Measurements from ENCODE around the gene NECAP2. TPM values are rescaled to one million over a fixed set of nuclear protein-coding genes. Genes with fewer than 3 reads are reported as not detected.

Gene NECAP2
- total RNA-seq, 2 experiments from 2014 or later, result 110 to 111 TPM

GRCh38 chr1:16409536-16410152 is 30.9 kb upstream of the NECAP2 start:
- DNase-seq, result no peak
- POLR2A ChIA-PET, result no interaction called here
- Mint-ChIP-seq H3K9me3 (no peaks in the 10 kb centered on the region), H3K27me3 (peaks cover 2% of the 10 kb centered on the region), H3K36me3 (no peaks in the 10 kb centered on the region), H3K27ac (no peak overlapping the region), H3K4me1 (peaks cover 1% of the 10 kb centered on the region), H3K4me3 (no peak overlapping the region)
- ATAC-seq (ENCODE audit: low read depth), result no peak

DNA sequence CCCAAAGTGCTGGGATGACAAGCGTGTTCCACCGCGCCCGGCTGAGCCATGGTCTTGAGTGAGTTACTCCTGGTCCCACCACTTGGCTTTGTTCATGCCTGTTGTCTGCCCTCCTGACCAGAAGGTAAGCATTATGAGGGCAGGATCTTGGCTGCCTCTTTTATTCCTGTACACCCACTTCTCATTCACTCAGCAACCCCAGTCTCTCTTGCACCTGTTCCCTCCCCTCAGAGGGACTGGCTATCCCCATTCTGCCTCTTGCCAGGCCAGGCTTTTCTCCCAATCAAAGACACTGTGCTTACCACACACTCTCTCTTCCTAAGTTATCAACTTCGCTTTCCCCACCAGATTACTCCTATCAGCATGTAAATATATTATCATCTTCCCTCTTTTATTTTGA is 29.7 kb upstream of the NECAP2 start:
- Mint-ChIP-seq H3K4me3 (no peak overlapping the region), H3K36me3 (no peaks in the 10 kb centered on the region), H3K27ac (no peak overlapping the region), H3K4me1 (no peaks in the 10 kb centered on the region), H3K27me3 (peaks cover 2% of the 10 kb centered on the region), H3K9me3 (no peaks in the 10 kb centered on the region)
- POLR2A ChIA-PET, result no interaction called here
- ATAC-seq (ENCODE audit: low read depth) (no peak), DNase-seq (no peak)

- no peak overlapping the region for H3K27ac Mint-ChIP-seq
- no peak overlapping the region for H3K4me3 Mint-ChIP-seq
- no peaks in the 10 kb centered on the region for H3K9me3 Mint-ChIP-seq
- peaks cover 3% of the 10 kb centered on the region for H3K4me1 Mint-ChIP-seq
- ATAC-seq (ENCODE audit: low read depth) (no peak), DNase-seq (no peak)
- POLR2A ChIA-PET, result no interaction called here
- H3K27me3 Mint-ChIP-seq, result peaks cover 6% of the 10 kb centered on the region
- no peaks in the 10 kb centered on the region for H3K36me3 Mint-ChIP-seq
These were observed 27.3 kb upstream of the NECAP2 start for GRCh38 chr1:16413191-16413590.

DNA sequence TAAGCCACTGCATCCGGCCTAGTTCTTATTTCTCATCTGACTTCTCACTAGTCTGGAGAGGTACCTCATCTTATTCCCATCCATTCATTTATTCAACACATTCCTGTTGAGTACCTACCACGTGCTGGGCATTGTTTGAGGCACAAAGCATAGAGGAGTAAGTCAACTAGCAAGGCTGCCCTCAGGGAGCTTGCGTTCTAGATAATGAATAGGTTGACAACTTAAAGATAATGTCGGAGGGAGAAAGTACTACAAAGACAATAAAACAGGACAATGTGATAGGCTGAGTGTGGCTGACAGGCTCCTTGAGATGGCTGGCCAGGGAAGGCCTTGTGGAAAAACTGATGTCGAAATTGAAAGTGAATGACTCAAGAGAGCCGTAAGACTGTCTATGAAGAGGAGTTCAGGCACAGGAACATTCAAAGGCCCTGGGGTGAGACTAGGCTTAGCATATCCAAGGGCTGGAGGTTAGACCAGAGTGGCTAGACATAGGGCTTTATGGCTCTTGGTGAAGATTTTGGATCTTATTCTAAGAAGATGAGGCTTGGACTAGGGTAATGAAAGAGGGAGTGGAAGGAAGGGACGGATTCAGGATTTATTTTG is 21.6 kb upstream of the NECAP2 start:
- ATAC-seq (ENCODE audit: low read depth) (no peak), DNase-seq (no peak)
- Mint-ChIP-seq H3K9me3 (no peaks in the 10 kb centered on the region), H3K27ac (peak overlapping the region; percentile 63), H3K4me1 (peaks cover 28% of the 10 kb centered on the region), H3K36me3 (no peaks in the 10 kb centered on the region), H3K4me3 (no peak overlapping the region), H3K27me3 (peaks cover 4% of the 10 kb centered on the region)
- POLR2A ChIA-PET, result interaction anchor here (1.0 kb wide), 1 partner anchor 11 kb away, joined by 3 read pairs; no protein-coding TSS in a partner anchor

DNA sequence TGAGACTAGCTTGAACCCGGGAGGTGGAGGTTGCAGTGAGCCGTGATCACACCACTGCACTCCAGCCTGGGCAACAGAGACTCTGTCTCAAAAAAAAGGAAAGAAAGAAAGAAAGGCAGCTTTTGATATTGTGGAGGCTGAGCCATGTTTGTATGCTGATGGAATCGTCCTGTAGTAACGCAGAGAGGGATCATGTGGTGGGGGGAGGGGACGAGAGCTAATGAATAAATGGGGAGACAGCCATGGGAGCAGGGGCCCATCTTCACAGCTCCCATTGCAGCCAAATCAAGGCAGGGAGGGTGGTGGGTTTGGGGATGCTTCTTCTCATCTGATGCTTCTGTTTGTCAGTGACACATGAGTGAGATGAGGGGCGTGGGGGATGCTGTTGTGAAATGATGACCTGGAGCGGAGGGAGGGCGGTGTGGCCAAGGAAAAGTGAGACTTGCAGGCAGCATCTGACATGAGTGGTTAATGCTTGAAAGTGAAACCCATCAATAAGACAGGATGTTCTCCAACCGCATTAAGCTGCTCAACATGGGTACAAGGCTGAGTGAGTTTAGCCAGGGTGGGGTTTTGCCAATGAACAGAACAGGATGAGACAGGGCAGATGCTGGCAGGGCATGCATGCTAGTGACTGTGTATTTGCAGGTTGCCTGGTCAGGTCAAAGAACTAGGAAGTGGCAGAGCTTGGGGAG is 20.0 kb upstream of the NECAP2 start:
- peak overlapping the region; percentile 68 for H3K4me3 Mint-ChIP-seq
- DNase-seq (peak; percentile 69), ATAC-seq (ENCODE audit: low read depth) (peak; percentile 97)
- peaks cover 4% of the 10 kb centered on the region for H3K27me3 Mint-ChIP-seq
- peak overlapping the region; percentile 94 for H3K27ac Mint-ChIP-seq
- no peaks in the 10 kb centered on the region for H3K9me3 Mint-ChIP-seq
- POLR2A ChIA-PET, result interaction anchor here (0.6 to 4.0 kb wide), 11 partner anchors 15 to 93 kb away, joined by 3 to 28 read pairs (median 7); partner anchors contain the start of genes FBXO42, NECAP2 and SZRD1
- H3K4me1 Mint-ChIP-seq, result peaks cover 28% of the 10 kb centered on the region
- H3K36me3 Mint-ChIP-seq, result no peaks in the 10 kb centered on the region

GRCh38 chr1:16421201-16421600 is 19.3 kb upstream of the NECAP2 start:
- H3K9me3 Mint-ChIP-seq, result no peaks in the 10 kb centered on the region
- peak overlapping the region; percentile 94 for H3K27ac Mint-ChIP-seq
- H3K4me1 Mint-ChIP-seq, result peaks cover 28% of the 10 kb centered on the region
- DNase-seq (no peak), ATAC-seq (ENCODE audit: low read depth) (peak; percentile 41)
- peak overlapping the region; percentile 68 for H3K4me3 Mint-ChIP-seq
- POLR2A ChIA-PET, result interaction anchor here (1.2 to 4.0 kb wide), 9 partner anchors 16 to 92 kb away, joined by 3 to 28 read pairs (median 7); partner anchors contain the start of genes FBXO42, NECAP2 and SZRD1
- H3K27me3 Mint-ChIP-seq, result peaks cover 3% of the 10 kb centered on the region
- no peaks in the 10 kb centered on the region for H3K36me3 Mint-ChIP-seq

DNA sequence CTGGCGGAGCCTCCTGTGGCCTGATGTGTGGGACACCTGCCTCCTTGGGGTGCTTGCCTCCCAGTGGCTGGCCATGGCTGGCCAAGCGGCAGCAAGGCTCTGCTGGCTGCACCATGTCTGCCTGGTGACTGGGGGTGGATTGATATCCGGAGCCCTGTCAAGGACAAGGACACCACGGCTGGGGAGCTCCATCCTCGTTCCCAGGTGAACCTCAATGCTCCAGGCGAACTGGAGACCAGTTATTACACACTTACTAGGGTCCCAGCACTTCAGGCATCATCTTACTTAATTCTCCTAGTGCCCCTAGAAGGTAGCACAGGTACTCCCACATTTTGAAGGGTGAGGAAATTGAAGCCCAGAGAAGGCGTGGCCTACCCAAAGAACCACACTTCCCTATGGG is 18.5 kb upstream of the NECAP2 start:
- peak overlapping the region; percentile 94 for H3K27ac Mint-ChIP-seq
- no peaks in the 10 kb centered on the region for H3K27me3 Mint-ChIP-seq
- no peaks in the 10 kb centered on the region for H3K9me3 Mint-ChIP-seq
- no peaks in the 10 kb centered on the region for H3K36me3 Mint-ChIP-seq
- no peak for ATAC-seq (ENCODE audit: low read depth)
- H3K4me1 Mint-ChIP-seq, result peaks cover 28% of the 10 kb centered on the region
- POLR2A ChIA-PET, result interaction anchor here (1.9 to 4.0 kb wide), 2 partner anchors 18 to 92 kb away, joined by 5 to 28 read pairs; partner anchors contain the start of gene NECAP2
- DNase-seq, result no peak
- no peak overlapping the region for H3K4me3 Mint-ChIP-seq

DNA sequence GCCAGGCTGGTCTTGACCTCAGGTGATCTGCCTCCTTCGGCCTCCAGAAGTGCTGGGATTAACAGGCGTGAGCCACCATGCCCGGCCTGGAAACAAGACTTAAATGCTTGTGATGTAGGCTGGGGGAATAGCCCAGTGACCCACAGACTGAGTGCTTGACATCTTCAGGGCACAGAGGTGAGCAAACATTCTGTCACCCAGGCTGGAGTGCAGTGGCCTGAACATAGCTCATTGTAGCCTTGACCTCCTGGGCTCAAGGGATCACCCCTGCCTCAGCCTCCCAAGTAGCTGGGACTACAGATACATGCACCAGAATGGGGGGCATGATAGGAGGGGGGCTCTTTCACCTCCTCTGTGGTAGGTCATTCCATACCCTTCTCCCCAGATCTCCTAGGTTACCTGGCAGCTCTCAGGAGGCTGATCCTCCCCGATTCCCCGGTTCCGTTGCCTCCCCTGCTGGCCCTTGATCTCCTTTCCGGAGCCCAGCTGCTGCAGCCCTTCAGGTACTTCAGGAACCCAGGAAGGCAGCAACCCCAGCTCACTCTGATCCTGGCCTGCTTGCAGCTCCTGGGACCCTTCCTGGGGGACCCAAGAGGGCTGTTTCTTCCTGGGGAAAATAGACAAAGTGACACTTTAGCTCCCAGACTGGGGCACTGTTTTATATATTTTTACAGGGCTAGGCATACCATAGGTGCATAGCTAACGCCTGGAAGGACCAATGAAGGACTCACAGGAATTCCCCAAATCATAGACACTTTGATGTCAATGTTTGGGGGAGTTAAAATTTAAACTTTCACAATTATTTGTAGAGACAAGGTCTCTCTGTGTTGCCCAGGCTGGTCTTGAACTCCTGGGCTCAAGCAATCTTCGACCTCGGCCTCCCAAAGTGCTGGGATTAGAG is 15.1 kb upstream of the NECAP2 start:
- Mint-ChIP-seq H3K36me3 (no peaks in the 10 kb centered on the region), H3K4me1 (peaks cover 14% of the 10 kb centered on the region), H3K27me3 (no peaks in the 10 kb centered on the region), H3K4me3 (no peak overlapping the region), H3K27ac (no peak overlapping the region), H3K9me3 (no peaks in the 10 kb centered on the region)
- DNase-seq (no peak), ATAC-seq (ENCODE audit: low read depth) (no peak)
- POLR2A ChIA-PET, result interaction anchor here (1.1 to 3.2 kb wide), 4 partner anchors 8 to 73 kb away, joined by 3 to 11 read pairs (median 8); partner anchors contain the start of genes FBXO42, NECAP2 and SZRD1

- ATAC-seq (ENCODE audit: low read depth) (no peak), DNase-seq (no peak)
- Mint-ChIP-seq H3K4me1 (no peaks in the 10 kb centered on the region), H3K36me3 (no peaks in the 10 kb centered on the region), H3K27me3 (peaks cover 4% of the 10 kb centered on the region), H3K27ac (no peak overlapping the region), H3K9me3 (no peaks in the 10 kb centered on the region), H3K4me3 (no peak overlapping the region)
- POLR2A ChIA-PET, result interaction anchor here (1.2 to 1.5 kb wide), 2 partner anchors 10 to 62 kb away, joined by 4 to 5 read pairs; partner anchors contain the start of gene NECAP2
These were observed 9.9 kb upstream of the NECAP2 start for GRCh38 chr1:16430606-16431005.

- Mint-ChIP-seq H3K27me3 (peaks cover 4% of the 10 kb centered on the region), H3K36me3 (no peaks in the 10 kb centered on the region), H3K4me1 (no peaks in the 10 kb centered on the region), H3K27ac (no peak overlapping the region), H3K4me3 (no peak overlapping the region), H3K9me3 (no peaks in the 10 kb centered on the region)
- no peak for DNase-seq
- ATAC-seq (ENCODE audit: low read depth), result no peak
- POLR2A ChIA-PET, result no interaction called here
These were observed 7.5 kb upstream of the NECAP2 start for GRCh38 chr1:16433030-16433429.

- Mint-ChIP-seq H3K27me3 (peaks cover 4% of the 10 kb centered on the region), H3K9me3 (no peaks in the 10 kb centered on the region), H3K36me3 (no peaks in the 10 kb centered on the region), H3K4me3 (no peak overlapping the region), H3K27ac (no peak overlapping the region), H3K4me1 (peaks cover 1% of the 10 kb centered on the region)
- POLR2A ChIA-PET, result interaction anchor here (0.8 kb wide), 1 partner anchor 9 kb away, joined by 3 read pairs; no protein-coding TSS in a partner anchor
- ATAC-seq (ENCODE audit: low read depth) (no peak), DNase-seq (no peak)
These were observed 6.5 kb upstream of the NECAP2 start for GRCh38 chr1:16434007-16434406.

DNA sequence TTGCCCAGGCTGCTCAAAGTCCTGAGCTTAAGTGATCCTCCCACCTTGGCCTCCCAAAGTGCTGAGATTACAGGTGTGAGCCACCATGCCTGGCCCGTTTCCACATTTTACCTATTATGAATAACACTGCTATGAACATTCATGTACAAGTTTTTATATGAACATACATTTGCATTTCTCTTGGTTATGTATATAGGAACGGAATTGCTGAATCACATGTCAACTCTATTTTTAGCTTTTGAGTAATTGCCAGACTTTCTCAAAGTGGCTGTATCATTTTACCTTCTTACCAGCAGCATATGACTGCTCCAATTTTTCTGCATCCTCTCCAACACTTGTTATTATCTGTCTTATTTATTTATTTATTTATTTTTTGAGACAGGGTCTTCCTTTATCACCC is 6.0 kb upstream of the NECAP2 start:
- Mint-ChIP-seq H3K36me3 (no peaks in the 10 kb centered on the region), H3K4me1 (peaks cover 1% of the 10 kb centered on the region), H3K9me3 (no peaks in the 10 kb centered on the region), H3K4me3 (no peak overlapping the region), H3K27ac (no peak overlapping the region), H3K27me3 (peaks cover 4% of the 10 kb centered on the region)
- ATAC-seq (ENCODE audit: low read depth) (no peak), DNase-seq (no peak)
- POLR2A ChIA-PET, result no interaction called here

Measured in activated naive CD8-positive, alpha-beta T cell treated with anti-CD3 and anti-CD28 coated beads, Interleukin-2, amount 10 ng/mL, durations not matched to agents 7 days and 5 days (primary cell).